GM12878 (cell line): ENCODE measurements around the gene SLC2A5. TPM values are rescaled to one million over a fixed set of nuclear protein-coding genes. Genes with fewer than 3 reads are reported as not detected.

Source experiments
- CHD4 ChIP-seq: fragments of 200-600 bp; sonication (generic); IDR thresholded peaks from 2 replicates; pipeline ENCODE4 v1.6.1; 2016; ENCODE audit warnings: mild to moderate bottlenecking
- CREB1 ChIP-seq: IDR thresholded peaks from 2 replicates; pipeline ENCODE4 v1.6.1; 2012; ENCODE audit warnings: low read depth, mild to moderate bottlenecking, inconsistent platforms
- CREM ChIP-seq: IDR thresholded peaks from 2 replicates; pipeline ENCODE4 v1.6.1; 2014; ENCODE audit warnings: antibody characterized with exemption, low read depth
- DPF2 ChIP-seq: fragments of 450-650 bp; IDR thresholded peaks from 2 replicates; pipeline ENCODE4 v1.6.1; 2017; ENCODE audit warnings: mild to moderate bottlenecking
- ETV6 ChIP-seq, 2 experiments: fragments of 450-650 bp in 1 of 2; IDR thresholded peaks in 1 of 2; conservative IDR thresholded peaks in 1 of 2; 2 replicates each; pipeline ENCODE4 v1.6.1; 2014; ENCODE audit warnings: antibody characterized with exemption in 1 of 2, borderline replicate concordance in 1 of 2, low read depth in 1 of 2, mild to moderate bottlenecking in 1 of 2, moderate library complexity in 1 of 2
- HDAC2 ChIP-seq: fragments of 200-600 bp; sonication (generic); IDR thresholded peaks from 2 replicates; pipeline ENCODE4 v1.6.1; 2017
- HDGF ChIP-seq: fragments of 450-650 bp; IDR thresholded peaks from 2 replicates; pipeline ENCODE4 v1.6.1; 2016; ENCODE audit warnings: antibody characterized with exemption
- MTA3 ChIP-seq: IDR thresholded peaks from 2 replicates; pipeline ENCODE4 v1.6.1; 2012; ENCODE audit warnings: low read length, inconsistent platforms, borderline replicate concordance
- RAD21 ChIP-seq: IDR thresholded peaks from 2 replicates; pipeline ENCODE4 v1.6.1; 2011; ENCODE audit warnings: mild to moderate bottlenecking, low read depth, low read length, moderate library complexity; ENCODE audit not compliant: insufficient read depth
- RUNX3 ChIP-seq: IDR thresholded peaks from 2 replicates; pipeline ENCODE4 v1.6.1; 2012; ENCODE audit warnings: low read length, inconsistent platforms
- SUPT20H ChIP-seq: IDR thresholded peaks from 2 replicates; pipeline ENCODE4 v1.6.1; 2011; ENCODE audit warnings: low read depth, mild to moderate bottlenecking, low read length, moderate library complexity, borderline replicate concordance; ENCODE audit not compliant: control insufficient read depth
- TCF3 ChIP-seq: IDR thresholded peaks from 2 replicates; pipeline ENCODE4 v1.6.1; 2012; ENCODE audit warnings: low read depth, mild to moderate bottlenecking, low read length, borderline replicate concordance; ENCODE audit not compliant: insufficient read depth
- TCF7 ChIP-seq: IDR thresholded peaks from 2 replicates; pipeline ENCODE4 v1.6.1; 2014; ENCODE audit warnings: antibody characterized with exemption, borderline replicate concordance
- YY1 ChIP-seq: IDR thresholded peaks from 2 replicates; pipeline ENCODE4 v1.6.1; 2011; ENCODE audit warnings: low read depth, mild to moderate bottlenecking, low read length
- ZNF622 ChIP-seq: fragments of 450-650 bp; IDR thresholded peaks from 2 replicates; pipeline ENCODE4 v1.6.1; 2017; ENCODE audit warnings: mild to moderate bottlenecking, inconsistent platforms
- polyA plus RNA-seq, 11 experiments: library from polyadenylated mRNA; depleted of rRNA in 4 of 11; unstranded in 6 of 11; stranded (reverse) in 5 of 11; fragments of >200 nt; fragmentation: Nextera tagmentation in 4 of 11; fragmentation: Illumina TruSeq in 1 of 11; extraction: Ambion mirVana in 4 of 11; extraction: Trizol in 1 of 11; gene quantifications; 1 replicate in 1 of 11; 2 replicates in 10 of 11; pipeline versions ENCODE4 v1.2.1 to v1.2.3, GENCODE V29; 2011 to 2016; ENCODE audit warnings: inconsistent platforms in 2 of 11, missing spikeins in 2 of 11, low read depth in 1 of 11
- total RNA-seq, 4 experiments: library from RNA; depleted of rRNA in 3 of 4; stranded (reverse); fragments of >200 nt in 3 of 4; fragmentation: Illumina TruSeq in 1 of 4; extraction: Trizol in 1 of 4; gene quantifications; 2 replicates each; pipeline versions ENCODE4 v1.2.1 to v1.2.3, GENCODE V29; 2013 to 2021
- TF ChIP-seq, protein P1 (sequence below): fragments of 450-650 bp; formaldehyde crosslinking; IDR thresholded peaks from 2 replicates; pipeline ENCODE4 v1.4.0; 2022; ENCODE audit warnings: mild to moderate bottlenecking, moderate library complexity
- TF ChIP-seq, protein P2 (sequence below): IDR thresholded peaks from 2 replicates; pipeline ENCODE4 v1.6.1; 2012; ENCODE audit warnings: low read depth, low read length, improper control_type of control experiment
- TF ChIP-seq, protein P3 (sequence below): fragments of 450-650 bp; formaldehyde crosslinking; IDR thresholded peaks from 2 replicates; pipeline ENCODE4 v1.4.0; 2020; ENCODE audit warnings: mild to moderate bottlenecking, moderate library complexity
- TF ChIP-seq, protein P4 (sequence below): fragments of 450-650 bp; IDR thresholded peaks from 2 replicates; pipeline ENCODE4 v1.6.1; 2018; ENCODE audit warnings: borderline replicate concordance, mild to moderate bottlenecking; ENCODE audit not compliant: partially characterized antibody

Gene SLC2A5
- total and polyA plus RNA-seq, 10 of the 15 experiments (the other 5 are each of a cell fraction or from before 2014, with no cell fraction given) = 4.5 to 76.6 (median 23.9) TPM

DNA sequence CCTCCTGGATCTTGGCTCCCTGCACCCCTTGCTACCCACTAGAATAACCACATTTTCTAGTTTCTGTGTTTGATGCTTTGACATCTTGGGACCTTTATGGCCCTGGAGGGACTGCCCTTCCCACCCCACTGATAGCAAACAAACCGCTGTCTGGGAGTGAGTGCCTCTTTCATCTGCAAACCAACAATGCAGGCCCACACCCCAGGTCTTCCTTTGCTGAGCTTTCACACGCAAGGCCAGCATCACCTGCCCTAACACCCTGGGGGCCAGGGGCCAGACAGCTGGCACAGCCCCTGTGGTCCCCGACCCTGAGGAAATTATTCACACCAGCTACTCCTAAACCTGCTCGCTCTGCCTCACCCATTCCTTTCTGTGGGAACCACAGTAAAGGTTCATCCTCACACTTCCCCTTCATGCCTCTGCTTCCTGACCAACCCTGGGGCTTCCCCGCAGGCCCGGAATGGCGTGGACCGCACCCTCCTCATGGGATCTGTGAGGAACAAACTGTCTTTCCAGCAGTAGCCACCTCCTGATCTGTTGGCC lies 58.6 kb downstream of the SLC2A5 start (continued):
- no peak for TF ChIP-seq MTA3
- no peak for TF ChIP-seq TCF7
- TF ChIP-seq HDAC2 = no peak
- no peak for TF ChIP-seq RAD21
- no peak for TF ChIP-seq CHD4
- no peak for TF ChIP-seq SUPT20H
- TF ChIP-seq, protein P1, sequence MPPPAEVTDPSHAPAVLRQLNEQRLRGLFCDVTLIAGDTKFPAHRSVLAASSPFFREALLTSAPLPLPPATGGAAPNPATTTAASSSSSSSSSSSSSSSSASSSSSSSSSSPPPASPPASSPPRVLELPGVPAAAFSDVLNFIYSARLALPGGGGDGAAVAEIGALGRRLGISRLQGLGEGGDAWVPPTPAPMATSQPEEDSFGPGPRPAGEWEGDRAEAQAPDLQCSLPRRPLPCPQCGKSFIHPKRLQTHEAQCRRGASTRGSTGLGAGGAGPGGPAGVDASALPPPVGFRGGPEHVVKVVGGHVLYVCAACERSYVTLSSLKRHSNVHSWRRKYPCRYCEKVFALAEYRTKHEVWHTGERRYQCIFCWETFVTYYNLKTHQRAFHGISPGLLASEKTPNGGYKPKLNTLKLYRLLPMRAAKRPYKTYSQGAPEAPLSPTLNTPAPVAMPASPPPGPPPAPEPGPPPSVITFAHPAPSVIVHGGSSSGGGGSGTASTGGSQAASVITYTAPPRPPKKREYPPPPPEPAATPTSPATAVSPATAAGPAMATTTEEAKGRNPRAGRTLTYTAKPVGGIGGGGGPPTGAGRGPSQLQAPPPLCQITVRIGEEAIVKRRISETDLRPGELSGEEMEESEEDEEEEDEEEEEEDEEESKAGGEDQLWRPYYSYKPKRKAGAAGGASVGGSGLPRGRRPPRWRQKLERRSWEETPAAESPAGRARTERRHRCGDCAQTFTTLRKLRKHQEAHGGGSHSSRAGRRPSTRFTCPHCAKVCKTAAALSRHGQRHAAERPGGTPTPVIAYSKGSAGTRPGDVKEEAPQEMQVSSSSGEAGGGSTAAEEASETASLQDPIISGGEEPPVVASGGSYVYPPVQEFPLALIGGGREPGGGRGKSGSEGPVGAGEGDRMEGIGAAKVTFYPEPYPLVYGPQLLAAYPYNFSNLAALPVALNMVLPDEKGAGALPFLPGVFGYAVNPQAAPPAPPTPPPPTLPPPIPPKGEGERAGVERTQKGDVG = no peak
- TF ChIP-seq, protein P2, sequence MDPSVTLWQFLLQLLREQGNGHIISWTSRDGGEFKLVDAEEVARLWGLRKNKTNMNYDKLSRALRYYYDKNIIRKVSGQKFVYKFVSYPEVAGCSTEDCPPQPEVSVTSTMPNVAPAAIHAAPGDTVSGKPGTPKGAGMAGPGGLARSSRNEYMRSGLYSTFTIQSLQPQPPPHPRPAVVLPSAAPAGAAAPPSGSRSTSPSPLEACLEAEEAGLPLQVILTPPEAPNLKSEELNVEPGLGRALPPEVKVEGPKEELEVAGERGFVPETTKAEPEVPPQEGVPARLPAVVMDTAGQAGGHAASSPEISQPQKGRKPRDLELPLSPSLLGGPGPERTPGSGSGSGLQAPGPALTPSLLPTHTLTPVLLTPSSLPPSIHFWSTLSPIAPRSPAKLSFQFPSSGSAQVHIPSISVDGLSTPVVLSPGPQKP = no peak
- TF ChIP-seq, protein P3, sequence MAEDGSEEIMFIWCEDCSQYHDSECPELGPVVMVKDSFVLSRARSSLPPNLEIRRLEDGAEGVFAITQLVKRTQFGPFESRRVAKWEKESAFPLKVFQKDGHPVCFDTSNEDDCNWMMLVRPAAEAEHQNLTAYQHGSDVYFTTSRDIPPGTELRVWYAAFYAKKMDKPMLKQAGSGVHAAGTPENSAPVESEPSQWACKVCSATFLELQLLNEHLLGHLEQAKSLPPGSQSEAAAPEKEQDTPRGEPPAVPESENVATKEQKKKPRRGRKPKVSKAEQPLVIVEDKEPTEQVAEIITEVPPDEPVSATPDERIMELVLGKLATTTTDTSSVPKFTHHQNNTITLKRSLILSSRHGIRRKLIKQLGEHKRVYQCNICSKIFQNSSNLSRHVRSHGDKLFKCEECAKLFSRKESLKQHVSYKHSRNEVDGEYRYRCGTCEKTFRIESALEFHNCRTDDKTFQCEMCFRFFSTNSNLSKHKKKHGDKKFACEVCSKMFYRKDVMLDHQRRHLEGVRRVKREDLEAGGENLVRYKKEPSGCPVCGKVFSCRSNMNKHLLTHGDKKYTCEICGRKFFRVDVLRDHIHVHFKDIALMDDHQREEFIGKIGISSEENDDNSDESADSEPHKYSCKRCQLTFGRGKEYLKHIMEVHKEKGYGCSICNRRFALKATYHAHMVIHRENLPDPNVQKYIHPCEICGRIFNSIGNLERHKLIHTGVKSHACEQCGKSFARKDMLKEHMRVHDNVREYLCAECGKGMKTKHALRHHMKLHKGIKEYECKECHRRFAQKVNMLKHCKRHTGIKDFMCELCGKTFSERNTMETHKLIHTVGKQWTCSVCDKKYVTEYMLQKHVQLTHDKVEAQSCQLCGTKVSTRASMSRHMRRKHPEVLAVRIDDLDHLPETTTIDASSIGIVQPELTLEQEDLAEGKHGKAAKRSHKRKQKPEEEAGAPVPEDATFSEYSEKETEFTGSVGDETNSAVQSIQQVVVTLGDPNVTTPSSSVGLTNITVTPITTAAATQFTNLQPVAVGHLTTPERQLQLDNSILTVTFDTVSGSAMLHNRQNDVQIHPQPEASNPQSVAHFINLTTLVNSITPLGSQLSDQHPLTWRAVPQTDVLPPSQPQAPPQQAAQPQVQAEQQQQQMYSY = no peak
- TF ChIP-seq YY1 = no peak
- TF ChIP-seq, protein P4, sequence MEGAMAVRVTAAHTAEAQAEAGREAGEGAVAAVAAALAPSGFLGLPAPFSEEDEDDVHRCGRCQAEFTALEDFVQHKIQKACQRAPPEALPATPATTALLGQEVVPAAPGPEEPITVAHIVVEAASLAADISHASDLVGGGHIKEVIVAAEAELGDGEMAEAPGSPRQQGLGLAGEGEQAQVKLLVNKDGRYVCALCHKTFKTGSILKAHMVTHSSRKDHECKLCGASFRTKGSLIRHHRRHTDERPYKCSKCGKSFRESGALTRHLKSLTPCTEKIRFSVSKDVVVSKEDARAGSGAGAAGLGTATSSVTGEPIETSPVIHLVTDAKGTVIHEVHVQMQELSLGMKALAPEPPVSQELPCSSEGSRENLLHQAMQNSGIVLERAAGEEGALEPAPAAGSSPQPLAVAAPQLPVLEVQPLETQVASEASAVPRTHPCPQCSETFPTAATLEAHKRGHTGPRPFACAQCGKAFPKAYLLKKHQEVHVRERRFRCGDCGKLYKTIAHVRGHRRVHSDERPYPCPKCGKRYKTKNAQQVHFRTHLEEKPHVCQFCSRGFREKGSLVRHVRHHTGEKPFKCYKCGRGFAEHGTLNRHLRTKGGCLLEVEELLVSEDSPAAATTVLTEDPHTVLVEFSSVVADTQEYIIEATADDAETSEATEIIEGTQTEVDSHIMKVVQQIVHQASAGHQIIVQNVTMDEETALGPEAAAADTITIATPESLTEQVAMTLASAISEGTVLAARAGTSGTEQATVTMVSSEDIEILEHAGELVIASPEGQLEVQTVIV = no peak
- TF ChIP-seq DPF2 = 0 out of 2 replicates have a peak, but pooled peaks have one; percentile 28
- TF ChIP-seq HDGF = no peak
- TF ChIP-seq ETV6 (conservative IDR thresholded peaks at IDR 0.05 in 1 of 2, IDR thresholded peaks at IDR 0.05 in 1 of 2; ENCODE audit: borderline replicate concordance in 1 of 2, low read depth in 1 of 2) = no peak
- no peak for TF ChIP-seq ZNF622
- TF ChIP-seq CREB1 = no peak
- TF ChIP-seq TCF3 = no peak
- no peak for TF ChIP-seq CREM
- TF ChIP-seq RUNX3 = peak; percentile 42
